ENCODE results near the gene ALDH8A1.

The ALDH8A1 gene

DNA sequence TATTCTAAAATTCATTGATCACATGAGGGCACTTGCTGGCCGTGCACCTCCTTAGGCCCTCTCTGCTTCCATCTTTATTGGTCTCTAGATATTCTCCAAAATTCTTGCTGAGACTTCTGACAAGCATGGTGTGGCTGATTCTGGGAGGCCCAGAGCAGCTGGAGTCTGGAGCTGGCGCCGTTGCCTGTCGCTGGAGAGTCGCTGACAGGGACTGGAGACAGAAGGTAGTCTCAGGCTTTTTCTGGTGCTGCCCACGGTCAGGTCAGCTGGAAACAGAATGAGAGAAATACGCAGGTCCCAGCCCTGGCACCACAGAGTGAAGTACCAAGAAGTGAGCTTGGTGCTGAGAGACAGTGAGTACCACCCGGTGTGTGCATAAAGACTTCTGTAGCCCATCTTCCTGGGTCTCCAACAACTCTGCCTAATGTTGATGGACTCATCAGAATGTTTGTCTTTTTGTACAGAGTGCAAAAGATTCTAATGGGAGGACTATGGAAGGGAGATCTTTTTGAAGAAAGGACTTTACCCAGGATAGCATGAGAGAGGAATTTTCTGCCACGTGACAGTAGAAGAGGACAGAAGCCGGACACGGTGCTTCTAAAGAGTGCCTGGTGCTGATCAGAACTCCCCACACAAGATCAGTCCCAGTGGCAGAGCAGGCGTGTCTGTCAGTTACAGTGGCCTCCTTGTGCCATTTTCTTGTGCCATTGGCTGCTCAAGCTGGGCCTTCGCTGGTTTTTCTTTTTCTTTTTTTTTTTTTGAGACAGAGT is 1.8 kb upstream of the ALDH8A1 start:
- DNase-seq (ENCODE audit: low read depth in 3 of 3) = no peak

DNA sequence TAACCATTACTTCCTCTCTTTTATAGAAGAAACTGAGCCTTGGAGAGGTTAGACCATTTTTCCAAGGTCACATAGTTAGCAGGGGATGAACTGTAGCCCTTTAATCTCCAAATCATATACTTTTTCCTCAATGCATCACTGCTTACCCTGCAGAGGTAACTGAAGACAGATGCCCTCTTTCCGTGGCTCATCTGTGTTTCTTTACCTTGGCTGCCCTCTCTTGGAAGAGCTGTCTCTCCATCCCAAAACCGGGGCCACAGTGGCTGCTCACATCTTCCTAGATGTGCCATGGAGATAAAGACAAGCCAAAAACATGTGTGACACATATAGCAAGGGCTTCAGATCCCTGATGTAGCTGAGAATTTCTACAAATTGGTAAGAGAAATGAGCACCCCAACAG is 581 bp upstream of the ALDH8A1 start:
- no peak for DNase-seq (ENCODE audit: low read depth in 3 of 3)

GRCh38 chr6:134948691-134949090 is 1.2 kb downstream of the ALDH8A1 start:
- DNase-seq (ENCODE audit: low read depth in 3 of 3) = no peak

DNA sequence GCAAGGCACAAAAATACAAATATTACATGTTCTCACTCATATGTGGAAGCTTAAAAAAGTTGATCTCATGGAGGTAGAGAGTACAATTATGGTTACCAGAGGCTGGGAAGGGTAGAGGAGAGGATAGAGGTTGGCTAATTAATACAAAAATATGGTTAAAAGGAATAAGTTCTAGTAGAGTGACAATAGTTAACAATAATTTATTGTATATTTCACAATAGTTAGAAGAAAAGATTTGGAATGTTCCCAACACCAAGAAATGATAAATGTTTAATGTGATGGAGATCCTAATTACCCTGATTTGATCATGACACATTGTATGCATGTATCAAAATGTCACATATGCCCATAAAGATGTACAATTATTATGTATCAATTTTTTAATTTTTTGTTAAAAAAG is 1.8 kb downstream of the ALDH8A1 start:
- DNase-seq (ENCODE audit: low read depth in 3 of 3) = no peak

DNA sequence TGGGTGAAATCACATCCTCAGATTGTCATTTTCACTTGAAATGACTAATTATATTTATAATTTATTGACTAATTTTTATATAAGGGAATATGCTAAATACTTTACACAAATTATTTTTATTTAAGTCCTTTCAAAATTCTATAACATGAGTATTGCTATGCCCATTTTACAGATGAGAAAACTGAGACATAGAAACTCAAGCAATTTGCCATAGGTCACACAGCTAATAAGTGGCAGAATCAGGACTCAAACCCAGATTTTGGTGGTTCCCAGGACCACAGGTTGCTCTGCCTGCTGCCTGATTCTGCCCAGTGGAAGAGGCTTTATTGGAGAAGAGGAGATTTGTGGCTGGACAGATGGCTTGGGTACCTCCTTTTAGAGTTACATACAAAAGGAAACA is 4.9 kb downstream of the ALDH8A1 start:
- no peak for DNase-seq (ENCODE audit: low read depth in 3 of 3)

DNA sequence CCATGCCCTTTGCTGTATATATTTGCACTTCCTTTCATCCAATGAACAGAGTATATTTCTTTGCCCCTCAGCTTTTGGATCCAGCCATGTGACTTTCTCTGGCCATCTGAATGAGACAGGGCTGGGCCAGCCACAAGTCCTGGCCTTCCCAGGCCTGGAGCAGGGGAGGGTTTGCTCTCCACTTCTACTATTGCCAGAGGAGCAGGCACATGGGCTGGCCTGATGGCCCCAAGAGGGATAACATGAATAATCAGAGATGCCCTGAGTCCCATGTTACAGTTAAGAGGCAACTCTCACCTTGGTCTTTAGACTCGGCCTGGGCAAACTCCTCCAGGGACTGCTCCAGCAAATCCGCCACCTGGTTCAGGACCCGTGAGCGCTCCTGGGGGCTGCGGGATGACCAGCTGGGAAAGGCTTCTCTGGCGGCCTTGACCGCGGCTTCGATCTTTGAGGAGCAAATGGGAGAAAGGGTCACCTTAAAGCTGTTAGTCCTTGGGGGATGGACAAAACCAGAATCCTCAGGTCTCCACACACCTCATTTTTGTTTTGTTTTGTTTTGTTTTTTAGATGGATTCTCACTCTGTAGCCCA is 6.3 kb downstream of the ALDH8A1 start:
- DNase-seq (ENCODE audit: low read depth in 3 of 3) = no peak

DNA sequence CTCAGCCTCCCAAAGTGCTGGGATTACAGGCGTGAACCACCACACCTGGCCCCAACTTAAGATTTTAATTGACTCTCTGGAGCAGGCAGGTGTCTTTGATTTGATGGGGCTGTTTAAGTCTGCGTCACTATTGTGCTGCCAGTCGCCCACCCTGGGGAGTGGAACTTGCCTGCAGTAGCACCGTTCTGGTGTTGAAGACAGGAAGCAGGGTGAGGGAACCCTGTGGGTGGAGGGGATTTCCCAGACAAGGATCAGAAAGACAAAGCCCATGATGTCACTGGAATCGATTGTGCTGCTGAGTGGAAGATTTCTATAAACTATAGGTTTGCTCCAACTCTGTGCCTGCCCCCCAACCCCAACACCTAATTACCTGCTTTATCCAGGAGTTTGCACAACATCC is 11.0 kb downstream of the ALDH8A1 start:
- peak; percentile 41 to 64 (median 46) for DNase-seq (ENCODE audit: low read depth in 3 of 3)

GRCh38 chr6:134937426-134937825 is 12.5 kb downstream of the ALDH8A1 start:
- DNase-seq (ENCODE audit: low read depth in 3 of 3) = no peak

- no peak for DNase-seq (ENCODE audit: low read depth in 3 of 3)
Measured at GRCh38 chr6:134936931-134937330, 13.0 kb downstream of the ALDH8A1 start.

DNA sequence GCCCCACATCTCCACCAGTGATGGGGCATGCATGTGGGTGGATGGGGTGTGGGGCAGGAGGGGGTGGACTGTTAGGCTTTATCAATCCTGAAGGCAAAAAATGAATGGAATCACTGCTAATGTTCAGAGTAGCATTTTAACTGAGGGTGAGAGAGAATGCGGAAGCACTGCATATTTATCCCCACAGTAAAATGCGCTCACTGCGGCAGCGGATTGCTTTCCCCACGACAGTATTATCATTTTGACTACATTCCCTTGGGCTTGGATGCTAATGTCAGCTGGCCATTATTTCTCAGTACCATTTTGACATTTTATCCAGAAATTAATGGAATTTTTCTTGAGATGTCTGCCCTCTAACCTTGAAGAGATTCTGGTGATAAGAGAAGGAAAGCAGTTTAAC is 13.4 kb downstream of the ALDH8A1 start:
- DNase-seq (ENCODE audit: low read depth in 3 of 3) = no peak

- no peak for DNase-seq (ENCODE audit: low read depth in 3 of 3)
Measured at GRCh38 chr6:134934793-134935485, 15.0 kb downstream of the ALDH8A1 start.

DNA sequence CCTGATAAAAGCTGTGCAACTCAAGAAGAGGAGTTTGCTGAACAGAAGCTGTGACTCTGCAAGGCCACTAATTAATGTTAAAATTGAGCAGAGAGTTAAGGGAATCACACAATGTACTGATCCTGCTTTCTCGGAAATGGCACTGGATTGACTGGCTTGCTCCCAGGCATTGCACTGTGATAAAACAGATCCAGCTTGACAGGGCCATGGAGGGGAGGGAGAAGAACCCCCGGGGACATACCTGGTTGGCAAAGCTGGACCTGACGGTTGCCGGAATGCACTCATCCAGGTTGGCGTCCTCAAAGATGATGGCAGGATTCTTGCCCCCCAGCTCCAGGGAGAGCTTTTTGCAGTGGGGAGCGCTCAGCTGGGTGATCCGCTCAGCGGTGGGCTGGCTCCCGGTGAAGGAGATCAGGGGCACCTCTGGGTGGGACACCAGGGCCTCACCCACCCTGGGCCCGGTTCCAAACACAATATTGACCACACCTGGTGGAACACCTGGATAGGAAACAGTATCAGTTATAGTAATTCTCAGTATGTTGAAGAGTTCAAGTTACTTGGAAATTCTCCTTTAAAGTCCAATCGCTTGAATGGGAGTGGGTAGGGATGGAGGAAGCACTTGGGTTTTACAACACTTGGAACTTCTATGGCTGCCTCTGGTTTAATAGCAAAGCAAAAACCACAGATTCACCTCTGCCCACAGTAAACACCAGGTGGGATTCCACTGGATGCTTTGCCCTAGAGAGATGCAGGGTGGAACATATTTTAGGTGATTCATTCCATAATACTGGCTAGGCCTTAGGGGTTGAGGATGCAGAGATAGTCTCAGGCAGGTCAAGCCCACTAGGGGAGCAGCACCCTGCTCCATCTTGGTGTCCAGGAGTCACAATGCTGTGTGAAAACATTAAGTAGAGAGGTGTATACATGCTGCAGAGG is 17.1 kb downstream of the ALDH8A1 start:
- DNase-seq (ENCODE audit: low read depth in 3 of 3) = no peak

DNA sequence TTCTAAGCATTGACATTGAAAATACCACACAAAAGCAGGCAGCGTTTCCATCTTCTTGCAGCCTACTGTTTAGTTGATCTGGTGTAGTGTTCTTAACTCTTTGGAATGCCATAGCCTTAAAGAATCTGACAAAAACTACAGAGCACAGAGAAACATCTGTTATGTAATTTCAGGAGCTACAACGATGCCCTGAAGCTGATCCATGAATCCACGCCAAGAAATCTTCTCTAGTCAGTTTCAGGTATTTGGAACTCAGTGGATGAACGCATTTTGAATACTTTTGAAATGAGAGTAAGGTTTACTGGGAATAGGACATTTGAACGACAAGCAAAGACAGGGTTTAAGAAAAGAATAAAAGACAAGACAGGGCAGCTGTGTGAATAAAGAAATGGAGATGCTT is 17.8 kb downstream of the ALDH8A1 start:
- DNase-seq (ENCODE audit: low read depth in 3 of 3) = no peak

DNA sequence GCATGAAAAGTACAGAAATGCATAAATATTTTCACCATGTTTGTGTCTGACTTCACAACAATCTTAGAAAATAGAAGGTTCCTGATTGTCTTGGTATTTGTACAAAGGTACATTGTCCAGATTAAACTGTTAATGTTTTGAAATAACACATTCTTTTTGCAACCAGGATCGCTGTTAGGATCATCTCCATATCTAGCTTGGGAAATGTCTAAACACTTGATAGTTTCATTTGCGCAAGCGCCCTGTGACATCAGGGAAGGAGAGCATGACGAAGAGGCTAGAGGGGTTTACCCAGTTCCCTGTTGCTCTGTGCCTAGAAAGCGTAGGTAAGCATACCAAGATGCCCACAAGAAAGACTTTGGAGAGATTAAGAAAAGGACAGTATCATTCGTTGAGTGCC is 19.4 kb downstream of the ALDH8A1 start:
- no peak for DNase-seq (ENCODE audit: low read depth in 3 of 3)

- no peak for DNase-seq (ENCODE audit: low read depth in 3 of 3)
Measured at GRCh38 chr6:134928151-134928900, 21.6 kb downstream of the ALDH8A1 start.

DNA sequence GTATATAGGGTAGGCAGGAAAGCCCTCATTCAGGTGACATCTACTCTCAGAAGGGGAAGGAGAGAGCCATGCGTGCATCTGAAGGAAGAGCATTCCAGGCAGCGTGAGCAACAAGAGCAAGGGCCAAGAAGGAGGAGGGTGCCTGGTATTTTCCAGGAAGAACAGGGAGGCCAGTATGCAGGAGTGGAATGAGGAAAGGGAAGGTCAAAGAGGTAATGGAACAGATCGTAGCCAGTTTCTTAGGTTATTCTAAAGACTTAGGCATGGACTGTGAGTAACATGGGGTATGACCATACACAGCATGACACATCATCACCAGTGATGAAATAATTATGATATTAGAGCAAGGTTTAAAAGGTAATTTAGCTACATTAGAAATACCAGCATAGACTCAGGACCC is 24.1 kb downstream of the ALDH8A1 start:
- DNase-seq (ENCODE audit: low read depth in 3 of 3) = no peak

- DNase-seq (ENCODE audit: low read depth in 3 of 3) = no peak
Measured at GRCh38 chr6:134921721-134922261, 28.1 kb downstream of the ALDH8A1 start.

DNA sequence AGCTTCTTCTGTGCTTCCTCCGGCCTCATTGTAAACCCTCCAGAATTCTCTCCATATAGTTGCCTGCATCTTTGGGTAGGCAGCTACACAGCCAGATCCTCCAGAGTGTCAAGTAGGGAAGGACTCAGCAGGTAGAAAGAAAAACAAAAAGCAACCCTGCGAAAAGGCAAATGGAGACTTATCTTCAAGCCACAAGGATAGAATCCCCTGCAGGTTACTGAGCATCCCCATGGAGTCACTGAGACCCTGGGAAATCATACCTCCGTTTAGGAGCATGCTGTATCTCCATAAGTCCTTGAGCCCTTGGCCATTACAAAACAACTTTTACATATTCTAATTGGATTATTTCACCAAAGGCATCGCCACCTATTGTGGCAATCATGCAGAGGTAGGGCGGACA is 28.6 kb downstream of the ALDH8A1 start:
- no peak for DNase-seq (ENCODE audit: low read depth in 3 of 3)

- DNase-seq (ENCODE audit: low read depth in 3 of 3) = no peak
Measured at GRCh38 chr6:134920422-134920821, 29.5 kb downstream of the ALDH8A1 start.

DNA sequence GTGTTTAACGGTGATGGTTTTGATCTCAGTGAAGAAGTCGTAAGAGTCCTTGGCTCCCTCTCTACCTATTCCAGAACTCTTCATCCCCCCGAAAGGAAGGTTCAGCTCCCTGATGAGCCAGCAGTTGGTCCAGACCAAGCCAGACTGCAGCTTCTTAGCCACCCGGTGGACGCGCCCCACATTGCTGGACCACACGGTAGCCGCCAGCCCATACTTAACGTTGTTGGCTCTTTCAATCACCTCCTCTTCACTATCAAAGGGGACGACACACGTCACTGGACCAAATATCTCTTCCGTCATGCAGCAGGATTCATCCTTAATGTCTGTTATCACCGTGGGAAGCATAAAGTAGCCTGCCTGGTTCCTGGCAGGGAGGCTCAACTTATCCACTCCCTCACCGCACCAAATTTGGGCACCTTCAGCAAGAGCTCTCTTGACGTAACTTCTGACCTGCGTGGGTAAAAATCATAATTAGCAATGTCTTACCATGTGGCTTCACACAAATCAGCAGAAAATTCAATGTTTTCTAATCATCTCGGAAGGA is 31.4 kb downstream of the ALDH8A1 start:
- no peak for DNase-seq (ENCODE audit: low read depth in 3 of 3)

DNA sequence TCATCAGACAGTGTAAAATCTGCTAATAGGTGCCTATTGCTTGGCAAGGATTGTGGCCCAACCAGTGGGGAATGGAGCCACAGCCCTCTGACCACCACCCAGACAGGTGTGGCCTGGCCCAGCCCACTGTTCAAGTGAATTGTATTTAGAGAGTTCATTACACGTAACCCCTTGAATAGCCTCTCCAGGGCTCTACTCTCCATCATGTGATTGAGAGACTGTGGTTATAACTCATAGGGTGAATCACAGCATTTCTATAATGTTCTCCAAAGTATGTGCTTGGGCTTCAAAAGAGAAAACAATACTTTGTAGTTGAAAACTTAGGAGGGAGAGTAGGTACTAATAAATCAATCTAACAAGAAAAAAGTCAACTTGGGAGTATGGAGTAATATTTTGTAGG is 38.4 kb downstream of the ALDH8A1 start:
- DNase-seq (ENCODE audit: low read depth in 3 of 3) = no peak

Data from stimulated activated CD4-positive, alpha-beta T cell treated with anti-CD3 and anti-CD28 coated beads, TNF-alpha, amount 100 ng/mL, for 48 hours (primary cell).